ENCODE measurements around the gene EPN2.
A peak's percentile ranks its signal among the peaks of the same experiment; 100 is the strongest.
"Not testable (repeated sequence)": the region's sequence is repeated elsewhere in the genome, so short reads cannot be mapped to it uniquely, and the experiment has no call there.

Gene EPN2

GRCh38 chr17:19237139-19237388 is at the start of gene EPN2:
TSS of gene EPN2 (plus strand) at chr17:19237366. CDS start at chr17:19283120, 45,754 bp downstream.
- DNase-seq (ENCODE audit: low spot score) = not testable (repeated sequence)

GRCh38 chr17:19187883-19188869 is 49.0 kb upstream of the EPN2 start:
- not testable (repeated sequence) for DNase-seq (ENCODE audit: low spot score)

GRCh38 chr17:19188870-19189708 is 48.1 kb upstream of the EPN2 start:
- not testable (repeated sequence) for DNase-seq (ENCODE audit: low spot score)

- not testable (repeated sequence) for DNase-seq (ENCODE audit: low spot score)
Observed at GRCh38 chr17:19189781-19190405, 47.3 kb upstream of the EPN2 start.

GRCh38 chr17:19196382-19197204 is 40.6 kb upstream of the EPN2 start:
- not testable (repeated sequence) for DNase-seq (ENCODE audit: low spot score)

GRCh38 chr17:19202448-19202847 is 34.7 kb upstream of the EPN2 start:
- DNase-seq (ENCODE audit: low spot score) = not testable (repeated sequence)

GRCh38 chr17:19203429-19203828 is 33.7 kb upstream of the EPN2 start:
- DNase-seq (ENCODE audit: low spot score) = not testable (repeated sequence)

- not testable (repeated sequence) for DNase-seq (ENCODE audit: low spot score)
Observed at GRCh38 chr17:19215074-19215860, 21.9 kb upstream of the EPN2 start.

GRCh38 chr17:19216148-19216926 is 20.8 kb upstream of the EPN2 start:
- not testable (repeated sequence) for DNase-seq (ENCODE audit: low spot score)

- not testable (repeated sequence) for DNase-seq (ENCODE audit: low spot score)
Observed at GRCh38 chr17:19218914-19219313, 18.3 kb upstream of the EPN2 start.

GRCh38 chr17:19219384-19219783 is 17.8 kb upstream of the EPN2 start:
- not testable (repeated sequence) for DNase-seq (ENCODE audit: low spot score)

GRCh38 chr17:19220195-19220594 is 17.0 kb upstream of the EPN2 start:
- DNase-seq (ENCODE audit: low spot score) = not testable (repeated sequence)

- DNase-seq (ENCODE audit: low spot score) = not testable (repeated sequence)
Observed at GRCh38 chr17:19226610-19227588, 10.3 kb upstream of the EPN2 start.

- not testable (repeated sequence) for DNase-seq (ENCODE audit: low spot score)
Observed at GRCh38 chr17:19234676-19235075, 2.5 kb upstream of the EPN2 start.

- not testable (repeated sequence) for DNase-seq (ENCODE audit: low spot score)
Observed at GRCh38 chr17:19236351-19237138, 621 bp upstream of the EPN2 start.

GRCh38 chr17:19237389-19238166 is 412 bp downstream of the EPN2 start:
- peak; percentile 25 for DNase-seq (ENCODE audit: low spot score)

- DNase-seq (ENCODE audit: low spot score) = peak; percentile 43
Observed at GRCh38 chr17:19238167-19238505, 970 bp downstream of the EPN2 start.
